GM12878 (cell line): ENCODE measurements around the gene SCYL1. TPM values are rescaled to one million over a fixed set of nuclear protein-coding genes. Genes with fewer than 3 reads are reported as not detected.
"Not testable (repeated sequence)": the region's sequence is repeated elsewhere in the genome, so short reads cannot be mapped to it uniquely, and the experiment has no call there.

ENCODE experiments used
- ATAC-seq: fragments of 200-7000 bp; cut with Tn5 transposase; 3 replicates; pipeline ENCODE4 v1.9.1; 2020; ENCODE audit warnings: mild to moderate bottlenecking, moderate library complexity
- BruUV-seq: library from RNA; stranded (reverse); fragments of 400-500 nt; replicated peaks from 2 replicates; lab custom pipeline; 2021; lab: Mats Ljungman, UMichigan
- CTCF ChIA-PET: fragments of 300-600 bp; sonication (Branson Sonifier 250); formaldehyde crosslinking; extraction: SDS; loops from one replicate; lab custom pipeline; 2021; ENCODE audit warnings: inconsistent platforms; lab: Yijun Ruan, JAX
- POLR2A ChIA-PET: fragments of 350-600 bp; formaldehyde crosslinking; extraction: SDS; loops from one replicate; lab custom pipeline; 2021; ENCODE audit warnings: inconsistent platforms; lab: Charles Lee
- RAD21 ChIA-PET: fragments of 300-600 bp; sonication (Branson Sonifier 250); formaldehyde crosslinking; loops from one replicate; lab custom pipeline; 2023; ENCODE audit warnings: antibody characterized with exemption; ENCODE audit not compliant: unreplicated experiment; lab: Charles Lee
- SMC1A ChIA-PET: fragments of 300-600 bp; sonication (Branson Sonifier 250); formaldehyde crosslinking; loops from one replicate; lab custom pipeline; 2023; ENCODE audit not compliant: unreplicated experiment, uncharacterized antibody; lab: Charles Lee
- DNase-seq: peaks from one replicate; pipeline ENCODE4 v3.0.0-alpha.2; 2011; ENCODE audit warnings: low read depth, low spot score
- FAIRE-seq: peaks from 3 replicates; lab custom pipeline; 2011; peaks lifted over from hg19 to GRCh38; lab: Jason Lieb, UNC
- H2AFZ ChIP-seq: 2 replicates; pipeline ENCODE4 v1.6.0; 2011; ENCODE audit warnings: low read depth, low read length, control low read depth; ENCODE audit not compliant: control insufficient read depth
- H3K27ac ChIP-seq: 2 replicates; pipeline ENCODE4 v1.5.1; 2011; ENCODE audit warnings: control low read depth; ENCODE audit not compliant: control insufficient read depth, insufficient read depth
- H3K27me3 ChIP-seq, 2 experiments: replicated peaks in 1 of 2; 2 replicates each; pipeline versions ENCODE4 v1.6.0 to v1.6.1; 2011; ENCODE audit warnings: low read length in 1 of 2; ENCODE audit not compliant: control insufficient read depth in 2 of 2, insufficient read depth in 2 of 2
- H3K36me3 ChIP-seq, 2 experiments: 2 replicates each; pipeline ENCODE4 v1.5.1; 2011; ENCODE audit warnings: low read length in 1 of 2; ENCODE audit not compliant: control insufficient read depth in 2 of 2, insufficient read depth in 2 of 2
- H3K4me1 ChIP-seq: 2 replicates; pipeline ENCODE4 v1.6.1; 2011; ENCODE audit warnings: mild to moderate bottlenecking, low read length, moderate library complexity, mixed read lengths; ENCODE audit not compliant: control insufficient read depth, insufficient read depth
- H3K4me2 ChIP-seq: 2 replicates; pipeline ENCODE4 v1.6.0; 2011; ENCODE audit warnings: control low read depth; ENCODE audit not compliant: control insufficient read depth, insufficient read depth
- H3K4me3 ChIP-seq: fragments of 200-600 bp; sonication (generic); 2 replicates; pipeline ENCODE4 v1.5.1; 2016
- H3K79me2 ChIP-seq: 2 replicates; pipeline ENCODE4 v1.6.0; 2011; ENCODE audit warnings: low read length; ENCODE audit not compliant: control insufficient read depth, insufficient read depth
- H3K9ac ChIP-seq: 2 replicates; pipeline ENCODE4 v1.8.0; 2011; ENCODE audit warnings: low read length, control low read depth, mixed read lengths; ENCODE audit not compliant: control insufficient read depth, insufficient read depth
- H3K9me3 ChIP-seq: replicated peaks from 3 replicates; pipeline ENCODE4 v1.5.1; 2011; ENCODE audit warnings: mild to moderate bottlenecking, low read length; ENCODE audit not compliant: control insufficient read depth, insufficient read depth
- H4K20me1 ChIP-seq: 2 replicates; pipeline ENCODE4 v1.6.0; 2011; ENCODE audit not compliant: control insufficient read depth, insufficient read depth
- LARP7 ChIP-seq: fragments of 450-650 bp; IDR thresholded peaks from 2 replicates; pipeline ENCODE4 v1.6.1; 2017; ENCODE audit warnings: mild to moderate bottlenecking
- MEF2B ChIP-seq: fragments of 450-650 bp; IDR thresholded peaks from 2 replicates; pipeline ENCODE4 v1.6.1; 2018; ENCODE audit warnings: mild to moderate bottlenecking, moderate library complexity; ENCODE audit not compliant: partially characterized antibody, poor library complexity, severe bottlenecking
- SP1 ChIP-seq: IDR thresholded peaks from one replicate; pipeline ENCODE4 v1.6.1; 2011; ENCODE audit warnings: low read depth, low read length
- WGBS: methylation state at CpG from one replicate; pipeline ENCODE4 v1.1.6; 2016; ENCODE audit warnings: low lambda C conversion rate; ENCODE audit not compliant: insufficient replicate concordance, insufficient coverage; ENCODE audit errors: missing lambda C conversion rate; 5-methylcytosine and 5-hydroxymethylcytosine counted together
- in situ Hi-C: fragments of 300-500 bp; cut with MboI; formaldehyde crosslinking; loops from 9 replicates; pipeline ENCODE4 v1.14.3; 2018; ENCODE audit warnings: mixed read lengths
- intact Hi-C: fragments of 100-400 bp; cut with micrococcal nuclease; formaldehyde crosslinking; loops from one replicate; pipeline ENCODE4 v1.14.2; 2022; ENCODE audit not compliant: unreplicated experiment
- polyA plus RNA-seq, 11 experiments: library from polyadenylated mRNA; depleted of rRNA in 4 of 11; unstranded in 6 of 11; stranded (reverse) in 5 of 11; fragments of >200 nt; fragmentation: Nextera tagmentation in 4 of 11; fragmentation: Illumina TruSeq in 1 of 11; extraction: Ambion mirVana in 4 of 11; extraction: Trizol in 1 of 11; gene quantifications; 1 replicate in 1 of 11; 2 replicates in 10 of 11; pipeline versions ENCODE4 v1.2.1 to v1.2.3, GENCODE V29; 2011 to 2016; ENCODE audit warnings: inconsistent platforms in 2 of 11, missing spikeins in 2 of 11, low read depth in 1 of 11
- total RNA-seq, 4 experiments: library from RNA; depleted of rRNA in 3 of 4; stranded (reverse); fragments of >200 nt in 3 of 4; fragmentation: Illumina TruSeq in 1 of 4; extraction: Trizol in 1 of 4; gene quantifications; 2 replicates each; pipeline versions ENCODE4 v1.2.1 to v1.2.3, GENCODE V29; 2013 to 2021
- TF ChIP-seq, protein P1 (sequence below): fragments of 450-650 bp; IDR thresholded peaks from 2 replicates; pipeline ENCODE4 v1.6.1; 2016; ENCODE audit warnings: mild to moderate bottlenecking
- TF ChIP-seq, protein P2 (sequence below): IDR thresholded peaks from 2 replicates; pipeline ENCODE4 v1.6.1; 2012; ENCODE audit warnings: low read length, inconsistent platforms

Gene SCYL1
- total and polyA plus RNA-seq, 10 of the 15 experiments (the other 5 are each of a cell fraction or from before 2014, with no cell fraction given): 0.80 to 82.7 (median 51.2) TPM

GRCh38 chr11:65523631-65523968, 1.3 kb upstream of the SCYL1 start:
- FAIRE-seq, H4K20me1 ChIP-seq, ATAC-seq, in situ Hi-C loops, H3K9me3 ChIP-seq, intact Hi-C loops, DNase-seq, H3K27me3 ChIP-seq, SMC1A ChIA-PET, BruUV-seq: not testable (repeated sequence)
- peaks cover 15% of the 10 kb centered on the region for H3K79me2 ChIP-seq
- ChIA-PET CTCF (interaction anchor here (1.6 kb wide), 1 partner anchor 17 kb away, joined by 3 read pairs; no protein-coding TSS in a partner anchor), POLR2A (interaction anchor here (1.5 to 2.5 kb wide), 2 partner anchors 17 to 47 kb away, joined by 6 to 13 read pairs; partner anchors contain the start of gene ZNRD2), RAD21 (interaction anchor here (1.2 to 2.0 kb wide), 2 partner anchors 17 to 49 kb away, joined by 3 to 6 read pairs; partner anchors contain the start of gene FAM89B)
- H3K4me2 ChIP-seq: peak overlapping the region; percentile 80
- peaks cover 0 to 13% of the 10 kb centered on the region in 2 experiments; a peak in 2 of 4 replicates for H3K36me3 ChIP-seq
- WGBS: 26% methylated on average over 7 of the region's 7 CpGs
- H3K9ac ChIP-seq: peak overlapping the region; percentile 16; the same call in 1 of the 2 replicates
- peaks cover 25% of the 10 kb centered on the region for H3K4me1 ChIP-seq
- peak overlapping the region; percentile 77 for H2AFZ ChIP-seq
- TF ChIP-seq MEF2B: peak; percentile 80
- H3K4me3 ChIP-seq: peak overlapping the region; percentile 26; the same call in 1 of the 2 replicates
- H3K27ac ChIP-seq: peak overlapping the region; percentile 17

GRCh38 chr11:65524014-65524740, 706 bp upstream of the SCYL1 start:
- intact Hi-C loops: no loop called here
- ChIA-PET POLR2A (interaction anchor here (0.8 to 2.5 kb wide), 9 partner anchors 12 to 143 kb away, joined by 3 to 13 read pairs (median 4); partner anchors contain the start of genes PCNX3 and ZNRD2), SMC1A (interaction anchor here (0.7 to 2.1 kb wide), 2 partner anchors 14 to 16 kb away, joined by 3 to 7 read pairs; no protein-coding TSS in a partner anchor), RAD21 (interaction anchor here (1.0 to 2.0 kb wide), 5 partner anchors 14 to 105 kb away, joined by 3 to 8 read pairs (median 4); partner anchors contain the start of gene FAM89B), CTCF (interaction anchor here (1.1 to 3.5 kb wide), 5 partner anchors 17 to 108 kb away, joined by 3 to 18 read pairs (median 5); no protein-coding TSS in a partner anchor)
- Histone ChIP-seq H3K4me3 (peak overlapping the region; percentile 44; the same call in 1 of the 2 replicates), H3K79me2 (peaks cover 15% of the 10 kb centered on the region), H3K9me3 (no peaks in the 10 kb centered on the region), H3K27ac (peak overlapping the region; percentile 17), H3K9ac (no peak overlapping the region; the same call in 1 of the 2 replicates)
- WGBS: 78% methylated on average over 12 of the region's 12 CpGs
- in situ Hi-C loops: no loop called here
- TF ChIP-seq LARP7 (0 out of 2 replicates have a peak, but pooled peaks have one; percentile 22), SP1 (no peak)
- TF ChIP-seq, protein P1, sequence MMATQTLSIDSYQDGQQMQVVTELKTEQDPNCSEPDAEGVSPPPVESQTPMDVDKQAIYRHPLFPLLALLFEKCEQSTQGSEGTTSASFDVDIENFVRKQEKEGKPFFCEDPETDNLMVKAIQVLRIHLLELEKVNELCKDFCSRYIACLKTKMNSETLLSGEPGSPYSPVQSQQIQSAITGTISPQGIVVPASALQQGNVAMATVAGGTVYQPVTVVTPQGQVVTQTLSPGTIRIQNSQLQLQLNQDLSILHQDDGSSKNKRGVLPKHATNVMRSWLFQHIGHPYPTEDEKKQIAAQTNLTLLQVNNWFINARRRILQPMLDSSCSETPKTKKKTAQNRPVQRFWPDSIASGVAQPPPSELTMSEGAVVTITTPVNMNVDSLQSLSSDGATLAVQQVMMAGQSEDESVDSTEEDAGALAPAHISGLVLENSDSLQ: peak; percentile 37; the same call in 1 of the 2 replicates
- TF ChIP-seq, protein P2, sequence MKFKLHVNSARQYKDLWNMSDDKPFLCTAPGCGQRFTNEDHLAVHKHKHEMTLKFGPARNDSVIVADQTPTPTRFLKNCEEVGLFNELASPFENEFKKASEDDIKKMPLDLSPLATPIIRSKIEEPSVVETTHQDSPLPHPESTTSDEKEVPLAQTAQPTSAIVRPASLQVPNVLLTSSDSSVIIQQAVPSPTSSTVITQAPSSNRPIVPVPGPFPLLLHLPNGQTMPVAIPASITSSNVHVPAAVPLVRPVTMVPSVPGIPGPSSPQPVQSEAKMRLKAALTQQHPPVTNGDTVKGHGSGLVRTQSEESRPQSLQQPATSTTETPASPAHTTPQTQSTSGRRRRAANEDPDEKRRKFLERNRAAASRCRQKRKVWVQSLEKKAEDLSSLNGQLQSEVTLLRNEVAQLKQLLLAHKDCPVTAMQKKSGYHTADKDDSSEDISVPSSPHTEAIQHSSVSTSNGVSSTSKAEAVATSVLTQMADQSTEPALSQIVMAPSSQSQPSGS: no peak
- TF ChIP-seq, all 136 proteins: peak for 2
- H3K4me2 ChIP-seq: peak overlapping the region; percentile 80
- H3K36me3 ChIP-seq: peaks cover 0 to 13% of the 10 kb centered on the region in 2 experiments; a peak in 3 of 4 replicates
- H2AFZ ChIP-seq: peak overlapping the region; percentile 77
- ATAC-seq: peak; percentile 22
- no TSS peak for BruUV-seq
- H3K4me1 ChIP-seq: peaks cover 25% of the 10 kb centered on the region
- no peaks in the 10 kb centered on the region for H3K27me3 ChIP-seq
- FAIRE-seq: no peak
- no peak for DNase-seq
- no peaks in the 10 kb centered on the region for H4K20me1 ChIP-seq
